Spleen (tissue), 11 donors: ENCODE data around the gene LCP2. TPM values are rescaled to one million over a fixed set of nuclear protein-coding genes. Genes with fewer than 3 reads are reported as not detected.

Experiments
- DNase-seq: peaks from one replicate; pipeline ENCODE4 v3.0.0-alpha.2; 2020
- H3K27ac ChIP-seq, 8 donors: fragments of 200-600 bp; sonication (generic) in 7 of 8; 1 replicate in 4 of 8; 2 replicates in 4 of 8; pipeline versions ENCODE4 v1.5.0 to v1.8.0; 2016 to 2021; ENCODE audit warnings: inconsistent platforms in 4 of 8, mild to moderate bottlenecking in 4 of 8, moderate library complexity in 1 of 8
- H3K27me3 ChIP-seq, 7 donors: fragments of 200-600 bp; sonication (generic) in 6 of 7; replicated peaks in 1 of 7; 1 replicate in 4 of 7; 2 replicates in 3 of 7; pipeline versions ENCODE4 v1.5.0 to v1.8.0; 2016 to 2021; ENCODE audit warnings: inconsistent platforms in 3 of 7, mild to moderate bottlenecking in 1 of 7
- H3K36me3 ChIP-seq, 6 donors: fragments of 200-600 bp; sonication (generic) in 5 of 6; 1 replicate in 4 of 6; 2 replicates in 2 of 6; pipeline versions ENCODE4 v1.5.0 to v1.8.0; 2016 to 2021; ENCODE audit warnings: inconsistent platforms in 2 of 6
- H3K4me1 ChIP-seq, 6 donors: fragments of 200-600 bp; sonication (generic) in 5 of 6; 1 replicate in 3 of 6; 2 replicates in 3 of 6; pipeline versions ENCODE4 v1.5.0 to v1.8.0; 2016 to 2021; ENCODE audit warnings: inconsistent platforms in 3 of 6
- H3K4me3 ChIP-seq, 8 donors: fragments of 200-600 bp; sonication (generic) in 7 of 8; 1 replicate in 4 of 8; 2 replicates in 4 of 8; pipeline versions ENCODE4 v1.5.0 to v1.8.0; 2016 to 2021; ENCODE audit warnings: inconsistent platforms in 4 of 8, mild to moderate bottlenecking in 4 of 8, moderate library complexity in 2 of 8
- H3K9me3 ChIP-seq, 8 donors: fragments of 200-600 bp; sonication (generic) in 7 of 8; 1 replicate in 4 of 8; 2 replicates in 4 of 8; pipeline versions ENCODE4 v1.5.0 to v1.8.0; 2016 to 2021; ENCODE audit warnings: inconsistent platforms in 4 of 8
- CTCF ChIP-seq, 11 experiments: fragments of 200-600 bp in 7 of 11; fragments of 450-650 bp in 4 of 11; sonication (generic) in 4 of 11; IDR thresholded peaks in 8 of 11; conservative IDR thresholded peaks in 3 of 11; 1 replicate in 7 of 11; 2 replicates in 4 of 11; pipeline versions ENCODE4 v1.4.0 to v1.8.0; 2016 to 2021; ENCODE audit warnings: antibody characterized with exemption in 11 of 11, inconsistent platforms in 4 of 11, mild to moderate bottlenecking in 1 of 11
- POLR2A ChIP-seq, 3 donors: fragments of 450-650 bp; IDR thresholded peaks; one replicate each; pipeline ENCODE4 v1.5.1; 2017; ENCODE audit warnings: antibody characterized with exemption in 3 of 3, mild to moderate bottlenecking in 1 of 3
- POLR2AphosphoS5 ChIP-seq, 3 donors: sonication (generic); formaldehyde crosslinking; IDR thresholded peaks; one replicate each; pipeline ENCODE4 v1.5.1; 2017; ENCODE audit warnings: antibody characterized with exemption in 3 of 3
- WGBS, 5 donors: extraction: QIAGEN DNeasy Blood & Tissue Kit in 3 of 5; methylation state at CpG; one replicate each; pipeline versions ENCODE4 v1.1.5 to v1.1.7; 2013 to 2018; 5-methylcytosine and 5-hydroxymethylcytosine counted together
- intact Hi-C: fragments of 100-400 bp; cut with DNase I; formaldehyde crosslinking; loops from one replicate; pipeline ENCODE4 v1.15.0; 2023; ENCODE audit warnings: low total_unique reads
- polyA plus RNA-seq, 3 donors: library from polyadenylated mRNA; stranded (reverse); fragments of 200-250 nt; gene quantifications; one replicate each; pipeline ENCODE4 v1.2.1, GENCODE V29; 2013
- total RNA-seq, 7 donors: library from RNA; depleted of rRNA in 3 of 7; stranded (reverse); fragments of >200 nt in 3 of 7; fragmentation: NEBNext Ultra II Directional in 4 of 7; extraction: Animal tissue kit (Norgen Biotek cat#: 25700) in 4 of 7; gene quantifications; one replicate each; pipeline versions ENCODE4 v1.1.0 to v1.2.1, GENCODE V29; 2016 to 2021
- donor health status: healthy with polysubstance abuse.
- donor health status: DM: no; HTN: no; CAD: no; lungs with moderate emphysema.
- donor health status: DM: no; HTN: no; CAD: no.
- donor health status: Bipolar disorder and iron deficiency.
- donor health status: healthy.
- donor health status: DM: no; HTN: no; CAD: no.
- donor health status: DM: yes; HTN: yes; CAD: no.

LCP2 gene
- total and polyA plus RNA-seq, 10 donors: 28.3 to 272 (median 214) TPM

- H3K4me1 ChIP-seq: peaks cover 47 to 100% (median 94%) of the 10 kb centered on the region in 6 donors
- TF ChIP-seq CTCF (IDR thresholded peaks at IDR 0.05 in 8 of 11, conservative IDR thresholded peaks at IDR 0.05 in 3 of 11) (no peak), POLR2A (IDR thresholded peaks at IDR 0.05) (no peak), POLR2AphosphoS5 (IDR thresholded peaks at IDR 0.05) (no peak)
- peak overlapping the region in 1 of 8 donors; percentile 43 for H3K4me3 ChIP-seq
- no peak for DNase-seq
- WGBS, 5 donors: 57 to 67% (median 66%) methylated on average over 3 of the region's 3 CpGs
- intact Hi-C loops: no loop called here
- H3K36me3 ChIP-seq: peaks cover 0 to 97% (median 25%) of the 10 kb centered on the region in 6 donors
- H3K27me3 ChIP-seq: no peaks in the 10 kb centered on the region
- H3K9me3 ChIP-seq: peaks cover 0 to 17% (median 2%) of the 10 kb centered on the region in 8 donors
- H3K27ac ChIP-seq: peak overlapping the region; percentile 62 to 99 (median 78)
Measured at GRCh38 chr5:170288551-170288950, 9.0 kb downstream of the LCP2 start.

GRCh38 chr5:170288151-170288550, 9.4 kb downstream of the LCP2 start:
- TF ChIP-seq POLR2A (IDR thresholded peaks at IDR 0.05) (no peak), CTCF (IDR thresholded peaks at IDR 0.05 in 8 of 11, conservative IDR thresholded peaks at IDR 0.05 in 3 of 11) (no peak), POLR2AphosphoS5 (IDR thresholded peaks at IDR 0.05) (no peak)
- Histone ChIP-seq H3K27me3 (no peaks in the 10 kb centered on the region), H3K27ac (peak overlapping the region; percentile 62 to 99 (median 78)), H3K4me3 (peak overlapping the region in 1 of 8 donors; percentile 43), H3K4me1 (peaks cover 48 to 100% (median 94%) of the 10 kb centered on the region in 6 donors), H3K36me3 (peaks cover 0 to 97% (median 25%) of the 10 kb centered on the region in 6 donors), H3K9me3 (peaks cover 0 to 18% (median 2%) of the 10 kb centered on the region in 8 donors)
- WGBS, 5 donors: 41 to 63% (median 53%) methylated on average over 2 of the region's 2 CpGs
- no peak for DNase-seq
- intact Hi-C loops: no loop called here

- no peak for DNase-seq
- intact Hi-C loops: no loop called here
- Histone ChIP-seq H3K36me3 (peaks cover 0 to 97% (median 24%) of the 10 kb centered on the region in 6 donors), H3K4me1 (peaks cover 43 to 100% (median 94%) of the 10 kb centered on the region in 6 donors), H3K27ac (peak overlapping the region; percentile 62 to 99 (median 78)), H3K9me3 (peaks cover 0 to 18% (median 2%) of the 10 kb centered on the region in 8 donors), H3K27me3 (no peaks in the 10 kb centered on the region), H3K4me3 (peak overlapping the region in 1 of 8 donors; percentile 43)
- WGBS, 5 donors: 0 to 12% (median 4%) methylated on average over 1 of the region's 1 CpG
- TF ChIP-seq POLR2AphosphoS5 (IDR thresholded peaks at IDR 0.05) (peak in 1 of 3 donors; percentile 76), CTCF (IDR thresholded peaks at IDR 0.05 in 8 of 11, conservative IDR thresholded peaks at IDR 0.05 in 3 of 11) (no peak)
Measured at GRCh38 chr5:170287532-170287931, 10.0 kb downstream of the LCP2 start.

- peaks cover 41 to 100% (median 94%) of the 10 kb centered on the region in 6 donors for H3K4me1 ChIP-seq
- no peak for TF ChIP-seq CTCF (IDR thresholded peaks at IDR 0.05 in 8 of 11, conservative IDR thresholded peaks at IDR 0.05 in 3 of 11)
- TF ChIP-seq POLR2AphosphoS5 (IDR thresholded peaks at IDR 0.05): no peak
- TF ChIP-seq POLR2A (IDR thresholded peaks at IDR 0.05): no peak
- peak overlapping the region in 7 of 8 donors; percentile 42 to 99 (median 80) for H3K27ac ChIP-seq
- intact Hi-C loops: no loop called here
- peaks cover 0 to 97% (median 21%) of the 10 kb centered on the region in 6 donors for H3K36me3 ChIP-seq
- H3K27me3 ChIP-seq: no peaks in the 10 kb centered on the region
- WGBS, 5 donors: 62 to 76% (median 65%) methylated on average over 3 of the region's 3 CpGs
- H3K9me3 ChIP-seq: peaks cover 0 to 18% (median 2%) of the 10 kb centered on the region in 8 donors
- no peak for DNase-seq
- no peak overlapping the region for H3K4me3 ChIP-seq
Measured at GRCh38 chr5:170286386-170286925, 11.1 kb downstream of the LCP2 start.
